T-helper 17 cell (primary cell): ENCODE measurements around the gene PTPRU. TPM values are rescaled to one million over a fixed set of nuclear protein-coding genes. Genes with fewer than 3 reads are reported as not detected.
A peak's percentile ranks its signal among the peaks of the same experiment; 100 is the strongest.
"Not testable (repeated sequence)": the region's sequence is repeated elsewhere in the genome, so short reads cannot be mapped to it uniquely, and the experiment has no call there.

Experiments
- ATAC-seq: fragments of 150-1000 bp; cut with Tn5 transposase; 2 replicates; pipeline ENCODE4 v1.10.0; 2021; ENCODE audit warnings: mild to moderate bottlenecking, moderate library complexity
- DNase-seq, 3 donors: peaks; one replicate each; pipeline versions ENCODE4 v3.0.0 to v3.0.0-alpha.2; 2020 to 2021
- H3K9me3 ChIP-seq: one replicate; pipeline ENCODE4 v1.7.0; 2013; ENCODE audit warnings: low read length, mild to moderate bottlenecking; ENCODE audit not compliant: control insufficient read depth, poor library complexity, severe bottlenecking
- H3K27ac Mint-ChIP-seq: one replicate; pipeline ENCODE4 v1.8.0; 2022; ENCODE audit warnings: mild to moderate bottlenecking, moderate library complexity, mixed read lengths
- H3K27me3 Mint-ChIP-seq: one replicate; pipeline ENCODE4 v1.8.0; 2022; ENCODE audit warnings: mixed read lengths
- H3K36me3 Mint-ChIP-seq: one replicate; pipeline ENCODE4 v1.8.0; 2022; ENCODE audit warnings: low read depth, mixed read lengths
- H3K4me1 Mint-ChIP-seq: one replicate; pipeline ENCODE4 v1.8.0; 2022; ENCODE audit warnings: mild to moderate bottlenecking, mixed read lengths
- H3K4me3 Mint-ChIP-seq: one replicate; pipeline ENCODE4 v1.8.0; 2022; ENCODE audit warnings: mild to moderate bottlenecking, moderate library complexity, mixed read lengths
- total RNA-seq, 4 donors: library from RNA in 2 of 4; stranded (reverse) in 2 of 4; gene quantifications; one replicate each; pipeline ENCODE4 v1.2.3 and lab custom pipeline; 2022 to 2026

The PTPRU gene
- total RNA-seq, 2 donors from 2014 or later = not detected

DNA sequence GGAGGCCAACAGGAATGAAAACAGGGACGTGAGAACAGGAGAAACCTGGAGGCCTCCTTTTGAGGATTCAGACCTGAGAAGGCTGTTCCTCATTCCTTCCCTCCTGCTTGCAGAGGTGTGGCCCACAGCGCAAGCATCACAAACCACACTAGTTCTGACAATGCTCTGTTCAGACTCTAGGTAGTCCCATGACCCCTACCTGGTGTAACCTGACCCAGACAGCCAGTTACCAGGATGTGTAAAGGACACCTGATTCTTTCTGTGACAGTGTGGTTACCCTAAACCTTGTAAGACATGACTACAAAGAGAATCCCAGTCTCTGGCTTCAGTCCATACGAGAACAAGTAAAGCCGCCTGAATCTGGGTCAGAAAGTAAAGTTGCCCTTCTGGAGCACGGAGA, 8.8 kb upstream of the PTPRU start:
- no peak for ATAC-seq
- H3K36me3 Mint-ChIP-seq = no peaks in the 10 kb centered on the region

DNA sequence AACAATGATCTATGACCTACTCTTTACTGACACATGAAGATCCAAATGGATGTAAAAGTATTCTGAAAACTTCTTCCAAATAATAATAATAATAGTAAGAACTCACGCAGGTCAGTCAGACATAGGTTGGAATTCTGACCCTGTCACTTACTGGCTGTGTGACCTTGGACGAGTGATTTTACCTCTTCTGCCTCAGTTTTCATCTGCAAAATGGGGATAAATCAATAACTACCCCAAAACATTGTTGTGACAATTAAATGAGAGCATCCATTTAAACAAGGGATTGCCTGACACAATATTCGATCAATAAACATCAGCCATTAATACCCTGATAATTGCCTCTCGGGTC, 6.1 kb upstream of the PTPRU start:
- Mint-ChIP-seq H3K27ac (peak overlapping the region; percentile 93), H3K4me1 (peaks cover 16% of the 10 kb centered on the region), H3K27me3 (peaks cover 14% of the 10 kb centered on the region), H3K36me3 (no peaks in the 10 kb centered on the region), H3K4me3 (peak overlapping the region; percentile 96)
- no peaks in the 10 kb centered on the region for H3K9me3 ChIP-seq
- ATAC-seq (no peak), DNase-seq (no peak)

More for the DNA sequence above, 8.8 kb upstream of the PTPRU start:
- Mint-ChIP-seq H3K4me1 (peaks cover 16% of the 10 kb centered on the region), H3K27me3 (no peaks in the 10 kb centered on the region), H3K4me3 (no peak overlapping the region), H3K27ac (no peak overlapping the region)
- no peak for DNase-seq
- no peaks in the 10 kb centered on the region for H3K9me3 ChIP-seq

GRCh38 chr1:29230553-29231378, 5.6 kb upstream of the PTPRU start, which contains the start of gene MECR:
Gene MECR (minus strand): TSS chr1:29230934. CDS start chr1:29230906, 28 bp downstream.
- no peaks in the 10 kb centered on the region for H3K36me3 Mint-ChIP-seq
- peak within 1 kb of the TSS; percentile 96 for H3K4me3 Mint-ChIP-seq
- H3K27ac Mint-ChIP-seq = peak within 1 kb of the TSS; percentile 93
- peak; percentile 87 to 91 (median 88) for DNase-seq
- H3K4me1 Mint-ChIP-seq = peaks cover 15% of the 10 kb centered on the region
- peaks cover 17% of the 10 kb centered on the region for H3K27me3 Mint-ChIP-seq
- no peaks in the 10 kb centered on the region for H3K9me3 ChIP-seq
- ATAC-seq = peak; percentile 99

- H3K4me1 Mint-ChIP-seq = peaks cover 24% of the 10 kb centered on the region
- H3K27me3 Mint-ChIP-seq = peaks cover 30% of the 10 kb centered on the region
- H3K36me3 Mint-ChIP-seq = peaks cover 6% of the 10 kb centered on the region
- no peak for ATAC-seq
- DNase-seq = no peak
- H3K4me3 Mint-ChIP-seq = no peak overlapping the region
- no peak overlapping the region for H3K27ac Mint-ChIP-seq
- H3K9me3 ChIP-seq = no peaks in the 10 kb centered on the region
Measured at GRCh38 chr1:29232387-29232786, 3.9 kb upstream of the PTPRU start.

GRCh38 chr1:29233693-29234092, 2.6 kb upstream of the PTPRU start:
- H3K9me3 ChIP-seq = no peaks in the 10 kb centered on the region
- no peak overlapping the region for H3K27ac Mint-ChIP-seq
- no peak for ATAC-seq
- no peak for DNase-seq
- H3K4me3 Mint-ChIP-seq = no peak overlapping the region
- peaks cover 6% of the 10 kb centered on the region for H3K36me3 Mint-ChIP-seq
- peaks cover 26% of the 10 kb centered on the region for H3K4me1 Mint-ChIP-seq
- peaks cover 35% of the 10 kb centered on the region for H3K27me3 Mint-ChIP-seq

GRCh38 chr1:29234471-29234870, 1.9 kb upstream of the PTPRU start:
- H3K9me3 ChIP-seq = no peaks in the 10 kb centered on the region
- no peak overlapping the region for H3K27ac Mint-ChIP-seq
- H3K4me3 Mint-ChIP-seq = no peak overlapping the region
- H3K4me1 Mint-ChIP-seq = peaks cover 27% of the 10 kb centered on the region
- H3K27me3 Mint-ChIP-seq = peaks cover 43% of the 10 kb centered on the region
- no peak for DNase-seq
- peaks cover 6% of the 10 kb centered on the region for H3K36me3 Mint-ChIP-seq
- ATAC-seq = no peak

DNA sequence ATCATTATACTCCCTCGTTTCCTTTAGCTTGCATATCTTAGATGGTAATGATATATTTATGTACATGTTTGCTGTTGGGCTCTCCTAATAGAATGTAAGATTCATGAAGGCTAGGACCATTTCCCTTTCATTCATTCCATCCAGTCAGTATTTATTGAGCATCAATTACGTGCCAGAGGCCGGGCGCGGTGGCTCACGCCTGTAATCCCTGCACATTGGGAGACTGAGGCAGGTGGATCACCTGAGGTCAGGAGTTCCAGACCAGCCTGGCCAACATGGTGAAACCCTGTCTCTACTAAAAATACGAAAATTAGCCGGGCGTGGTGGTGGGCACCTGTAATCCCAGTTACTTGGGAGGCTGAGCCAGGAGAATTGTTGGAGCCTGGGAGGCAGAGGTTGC, 1.4 kb upstream of the PTPRU start:
- ATAC-seq, H3K4me3 Mint-ChIP-seq: not testable (repeated sequence)

GRCh38 chr1:29236712-29237128, 398 bp downstream of the PTPRU start:
- Mint-ChIP-seq H3K4me3 (peak overlapping the region; percentile 98), H3K4me1 (peaks cover 13% of the 10 kb centered on the region), H3K27me3 (peaks cover 64% of the 10 kb centered on the region), H3K36me3 (peaks cover 6% of the 10 kb centered on the region), H3K27ac (peak overlapping the region; percentile 14)
- ATAC-seq (no peak), DNase-seq (no peak)
- no peaks in the 10 kb centered on the region for H3K9me3 ChIP-seq

More for the DNA sequence above, 1.4 kb upstream of the PTPRU start:
- DNase-seq, H3K27ac Mint-ChIP-seq, H3K9me3 ChIP-seq, H3K36me3 Mint-ChIP-seq: not testable (repeated sequence)
- Mint-ChIP-seq H3K4me1 (peaks cover 23% of the 10 kb centered on the region), H3K27me3 (peaks cover 47% of the 10 kb centered on the region)

DNA sequence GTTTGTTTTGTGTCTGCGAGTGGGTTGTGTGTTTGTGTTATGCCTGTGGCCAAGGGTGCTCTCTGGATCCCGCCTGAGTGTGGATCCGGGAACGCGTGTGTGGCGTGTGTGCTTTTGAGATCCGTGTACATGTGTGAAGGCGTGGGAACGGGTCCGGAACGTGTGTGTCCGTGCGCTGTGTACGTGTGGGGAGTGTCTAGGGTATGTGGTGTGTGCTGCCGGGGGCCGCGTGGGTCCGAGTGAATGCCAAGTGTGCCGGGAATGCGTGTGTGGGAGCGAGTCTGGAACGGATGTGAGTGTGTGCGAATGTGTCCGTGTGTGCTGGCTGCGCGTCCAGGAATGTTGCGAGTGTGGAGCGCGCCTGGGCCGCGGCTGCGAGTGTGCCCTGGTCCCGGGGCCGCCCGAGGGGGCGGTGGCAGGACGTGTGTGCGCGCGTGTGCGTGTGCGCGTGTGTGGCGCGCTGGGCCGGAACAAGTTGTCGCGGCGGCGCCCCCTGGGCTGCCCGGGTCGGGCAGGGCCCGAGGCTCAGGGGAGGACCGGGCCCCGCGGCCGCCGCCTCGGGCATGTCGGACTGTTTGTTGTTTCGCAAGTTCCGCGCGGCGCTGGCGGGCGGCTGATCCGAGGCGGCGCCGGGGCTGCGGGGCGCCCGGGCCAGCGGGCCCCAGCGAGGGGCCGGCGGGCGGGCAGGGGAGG, 953 bp downstream of the PTPRU start:
- peak overlapping the region; percentile 14 for H3K27ac Mint-ChIP-seq
- H3K36me3 Mint-ChIP-seq = peaks cover 6% of the 10 kb centered on the region
- ATAC-seq = no peak
- peaks cover 67% of the 10 kb centered on the region for H3K27me3 Mint-ChIP-seq
- H3K4me3 Mint-ChIP-seq = peak overlapping the region; percentile 98
- peaks cover 13% of the 10 kb centered on the region for H3K4me1 Mint-ChIP-seq
- H3K9me3 ChIP-seq = no peaks in the 10 kb centered on the region
- DNase-seq = no peak

GRCh38 chr1:29237852-29238619, 1.7 kb downstream of the PTPRU start:
- Mint-ChIP-seq H3K27me3 (peaks cover 67% of the 10 kb centered on the region), H3K4me1 (peaks cover 13% of the 10 kb centered on the region), H3K36me3 (peaks cover 6% of the 10 kb centered on the region), H3K27ac (no peak overlapping the region), H3K4me3 (peak overlapping the region; percentile 91)
- ATAC-seq = no peak
- DNase-seq = no peak
- H3K9me3 ChIP-seq = no peaks in the 10 kb centered on the region

- Mint-ChIP-seq H3K27ac (no peak overlapping the region), H3K4me3 (peak overlapping the region; percentile 91), H3K4me1 (peaks cover 13% of the 10 kb centered on the region), H3K36me3 (peaks cover 6% of the 10 kb centered on the region), H3K27me3 (peaks cover 66% of the 10 kb centered on the region)
- no peaks in the 10 kb centered on the region for H3K9me3 ChIP-seq
- ATAC-seq = no peak
- DNase-seq = no peak
Measured at GRCh38 chr1:29238620-29239002, 2.3 kb downstream of the PTPRU start.

- Mint-ChIP-seq H3K27me3 (peaks cover 61% of the 10 kb centered on the region), H3K4me1 (peaks cover 13% of the 10 kb centered on the region), H3K4me3 (peak overlapping the region; percentile 91)
Measured at GRCh38 chr1:29239142-29239541, 2.8 kb downstream of the PTPRU start.

GRCh38 chr1:29240400-29240837, 4.1 kb downstream of the PTPRU start:
- Mint-ChIP-seq H3K4me1 (peaks cover 13% of the 10 kb centered on the region), H3K4me3 (no peak overlapping the region), H3K27me3 (peaks cover 53% of the 10 kb centered on the region)

More at GRCh38 chr1:29239142-29239541, 2.8 kb downstream of the PTPRU start:
- no peak for ATAC-seq
- peaks cover 6% of the 10 kb centered on the region for H3K36me3 Mint-ChIP-seq
- no peak for DNase-seq
- no peak overlapping the region for H3K27ac Mint-ChIP-seq
- no peaks in the 10 kb centered on the region for H3K9me3 ChIP-seq

More at GRCh38 chr1:29240400-29240837, 4.1 kb downstream of the PTPRU start:
- Mint-ChIP-seq H3K36me3 (peaks cover 6% of the 10 kb centered on the region), H3K27ac (no peak overlapping the region)
- ATAC-seq = no peak
- DNase-seq = no peak
- no peaks in the 10 kb centered on the region for H3K9me3 ChIP-seq
